ENCODE measurements around the gene NFE2L2. TPM values are rescaled to one million over a fixed set of nuclear protein-coding genes. Genes with fewer than 3 reads are reported as not detected.

The NFE2L2 gene
- total and polyA plus RNA-seq, 9 of the 15 experiments (the other 6 are each of a cell fraction or from before 2014, with no cell fraction given), result 29.3 to 120 (median 59.3) TPM

GRCh38 chr2:177313162-177313781 is 48.7 kb upstream of the NFE2L2 start (continued):
- TF ChIP-seq ZBTB49 (CRISPR knock-in tag; IDR thresholded peaks at IDR 0.05; ENCODE audit: borderline replicate concordance) (no peak), RFX1 (IDR thresholded peaks at IDR 0.05) (no peak), KDM4B (IDR thresholded peaks at IDR 0.05; ENCODE audit: borderline replicate concordance in 2 of 2, low read depth in 1 of 2) (no peak), POLR2A (conservative IDR thresholded peaks at IDR 0.05) (0 out of 2 replicates have a peak, but pooled peaks have one; percentile 27), HDAC6 (IDR thresholded peaks at IDR 0.05; ENCODE audit: low read depth, low read length) (no peak), ETV6 (IDR thresholded peaks at IDR 0.05; ENCODE audit: borderline replicate concordance in 1 of 2, low read depth in 2 of 2, low read length in 1 of 2) (no peak), ETV6 (CRISPR knock-in tag; IDR thresholded peaks at IDR 0.05; ENCODE audit: borderline replicate concordance) (no peak), WHSC1 (IDR thresholded peaks at IDR 0.05; ENCODE audit: low read length) (no peak), ETV1 (tag; conservative IDR thresholded peaks at IDR 0.05; ENCODE audit: low read depth) (no peak), ZFX (CRISPR knock-in tag; IDR thresholded peaks at IDR 0.05) (no peak), SMARCE1 (IDR thresholded peaks at IDR 0.05) (no peak), PPARD (CRISPR knock-in tag; IDR thresholded peaks at IDR 0.05) (no peak), PATZ1 (CRISPR knock-in tag; IDR thresholded peaks at IDR 0.05; ENCODE audit: borderline replicate concordance) (no peak), PHB2 (IDR thresholded peaks at IDR 0.05; ENCODE audit: low read depth) (0 out of 2 replicates have a peak, but pooled peaks have one; percentile 35), ZNF175 (CRISPR knock-in tag; IDR thresholded peaks at IDR 0.05; ENCODE audit: low read depth) (no peak), ZBTB7A (IDR thresholded peaks at IDR 0.05; ENCODE audit: borderline replicate concordance, control insufficient read depth, low read depth, low read length) (no peak), ZHX1 (conservative IDR thresholded peaks at IDR 0.05; ENCODE audit: low read length) (no peak), ZBTB8A (IDR thresholded peaks at IDR 0.05; ENCODE audit: partially characterized antibody) (no peak)

Measured in K562 (cell line).